Activated naive CD4-positive, alpha-beta T cell treated with Interleukin-2 at 50 U/mL for 16 hours (primary cell): ENCODE data around the gene CNN2.

ENCODE experiments used
- DNase-seq: peaks from one replicate; pipeline ENCODE4 v3.0.0-alpha.2; 2020

CNN2 gene

GRCh38 chr19:1053176-1054101 is 27.0 kb downstream of the CNN2 start:
- DNase-seq = no peak

DNA sequence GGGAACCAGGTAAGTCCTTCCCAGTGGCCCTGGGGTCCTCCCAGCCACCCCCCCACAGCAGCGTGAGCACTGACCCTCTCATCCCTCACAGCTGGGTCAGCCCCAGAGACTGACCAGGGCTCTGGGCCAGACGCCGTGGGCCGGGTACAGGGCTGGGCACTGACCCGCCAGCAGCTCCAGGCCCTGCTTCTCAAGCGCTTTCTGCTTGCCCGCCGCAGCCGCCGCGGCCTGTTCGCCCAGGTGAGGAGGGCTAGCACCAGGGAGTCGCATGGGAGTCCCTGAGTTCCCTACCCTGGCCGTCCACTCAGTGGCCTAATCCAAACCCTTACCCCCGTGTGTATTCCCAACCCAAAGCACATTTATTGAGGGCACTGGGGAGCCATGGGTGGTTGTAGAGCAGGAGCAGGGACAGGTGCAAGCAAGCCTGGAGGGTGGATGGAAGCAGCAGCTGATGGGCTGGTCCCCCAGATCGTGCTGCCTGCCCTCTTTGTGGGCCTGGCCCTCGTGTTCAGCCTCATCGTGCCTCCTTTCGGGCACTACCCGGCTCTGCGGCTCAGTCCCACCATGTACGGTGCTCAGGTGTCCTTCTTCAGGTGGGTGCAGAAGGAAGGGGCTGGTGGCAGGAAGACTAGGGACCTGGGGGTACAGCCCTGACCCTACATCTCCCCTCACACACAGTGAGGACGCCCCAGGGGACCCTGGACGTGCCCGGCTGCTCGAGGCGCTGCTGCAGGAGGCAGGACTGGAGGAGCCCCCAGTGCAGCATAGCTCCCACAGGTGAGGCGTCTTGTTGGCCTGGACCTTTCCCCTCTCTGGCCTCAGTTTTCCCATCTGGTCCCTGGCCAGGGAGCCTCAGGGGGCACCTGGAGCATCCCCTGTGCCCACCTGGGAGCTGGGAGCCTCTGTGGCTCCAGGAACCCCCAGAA is 28.0 kb downstream of the CNN2 start:
- no peak for DNase-seq

DNA sequence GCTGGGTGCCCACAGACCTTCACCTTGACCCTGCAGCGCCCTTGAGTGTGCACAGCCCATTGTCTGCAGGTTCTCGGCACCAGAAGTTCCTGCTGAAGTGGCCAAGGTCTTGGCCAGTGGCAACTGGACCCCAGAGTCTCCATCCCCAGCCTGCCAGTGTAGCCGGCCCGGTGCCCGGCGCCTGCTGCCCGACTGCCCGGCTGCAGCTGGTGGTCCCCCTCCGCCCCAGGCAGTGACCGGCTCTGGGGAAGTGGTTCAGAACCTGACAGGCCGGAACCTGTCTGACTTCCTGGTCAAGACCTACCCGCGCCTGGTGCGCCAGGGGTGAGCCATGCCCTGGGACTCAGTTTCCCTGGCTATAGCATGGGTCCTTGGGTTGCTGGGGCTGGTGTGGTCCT is 28.6 kb downstream of the CNN2 start:
- DNase-seq = no peak

DNA sequence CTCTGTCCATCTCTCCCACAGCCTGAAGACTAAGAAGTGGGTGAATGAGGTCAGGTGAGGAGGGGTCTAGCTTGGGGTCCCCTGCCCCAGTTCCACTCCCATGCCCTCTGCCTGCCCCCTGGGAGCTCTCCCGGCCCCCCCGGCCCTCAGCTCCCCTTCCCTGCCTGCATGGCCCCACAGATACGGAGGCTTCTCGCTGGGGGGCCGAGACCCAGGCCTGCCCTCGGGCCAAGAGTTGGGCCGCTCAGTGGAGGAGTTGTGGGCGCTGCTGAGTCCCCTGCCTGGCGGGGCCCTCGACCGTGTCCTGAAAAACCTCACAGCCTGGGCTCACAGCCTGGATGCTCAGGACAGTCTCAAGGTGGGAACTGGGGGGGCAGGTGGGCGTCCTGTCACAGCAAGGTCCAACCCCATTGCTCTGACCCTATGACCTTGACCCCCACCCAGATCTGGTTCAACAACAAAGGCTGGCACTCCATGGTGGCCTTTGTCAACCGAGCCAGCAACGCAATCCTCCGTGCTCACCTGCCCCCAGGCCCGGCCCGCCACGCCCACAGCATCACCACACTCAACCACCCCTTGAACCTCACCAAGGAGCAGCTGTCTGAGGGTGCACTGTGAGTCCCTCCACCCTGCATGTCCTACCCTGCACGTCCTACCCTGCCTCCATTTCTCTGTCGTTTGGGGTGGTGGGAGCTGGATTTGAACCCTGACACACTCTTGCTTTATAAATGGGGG is 29.6 kb downstream of the CNN2 start:
- DNase-seq = no peak

- DNase-seq = peak; percentile 58
Observed at GRCh38 chr19:1057176-1057855, 30.9 kb downstream of the CNN2 start.

DNA sequence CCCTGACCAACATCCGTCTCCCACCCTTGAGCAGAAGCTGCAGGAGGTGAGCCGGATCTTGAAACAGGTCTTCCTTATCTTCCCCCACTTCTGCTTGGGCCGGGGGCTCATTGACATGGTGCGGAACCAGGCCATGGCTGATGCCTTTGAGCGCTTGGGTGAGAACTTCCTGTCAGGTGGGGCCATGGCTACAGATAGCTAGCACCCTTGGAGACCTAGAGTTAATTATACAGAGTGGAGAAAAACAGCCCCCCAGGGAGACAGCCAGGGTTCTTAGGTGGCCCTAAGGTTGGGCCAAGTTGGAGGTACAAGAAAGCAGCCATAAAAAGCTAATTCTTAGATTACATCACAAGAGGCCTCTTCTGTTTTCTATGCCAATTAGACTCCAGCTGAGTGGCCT is 31.7 kb downstream of the CNN2 start:
- DNase-seq = no peak

DNA sequence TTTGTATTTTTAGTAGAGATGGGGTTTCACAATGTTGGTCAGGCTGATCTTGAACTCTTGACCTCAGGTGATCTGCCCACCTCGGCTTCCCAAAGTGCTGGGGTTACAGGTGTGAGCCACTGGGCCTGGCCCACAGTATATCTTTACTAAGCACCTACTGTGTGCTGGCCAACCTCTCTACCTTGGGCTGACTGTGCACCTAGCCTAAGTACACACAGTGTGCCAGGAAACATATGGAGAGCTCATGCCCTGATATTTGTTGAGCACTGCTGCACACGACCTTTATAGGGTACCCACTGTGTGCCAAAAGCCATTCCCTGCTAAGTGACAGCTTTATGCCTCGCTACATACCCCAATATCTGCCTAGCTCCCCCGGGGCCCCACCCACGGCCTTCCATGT is 34.3 kb downstream of the CNN2 start:
- no peak for DNase-seq

- no peak for DNase-seq
Observed at GRCh38 chr19:1061987-1062386, 35.6 kb downstream of the CNN2 start.

DNA sequence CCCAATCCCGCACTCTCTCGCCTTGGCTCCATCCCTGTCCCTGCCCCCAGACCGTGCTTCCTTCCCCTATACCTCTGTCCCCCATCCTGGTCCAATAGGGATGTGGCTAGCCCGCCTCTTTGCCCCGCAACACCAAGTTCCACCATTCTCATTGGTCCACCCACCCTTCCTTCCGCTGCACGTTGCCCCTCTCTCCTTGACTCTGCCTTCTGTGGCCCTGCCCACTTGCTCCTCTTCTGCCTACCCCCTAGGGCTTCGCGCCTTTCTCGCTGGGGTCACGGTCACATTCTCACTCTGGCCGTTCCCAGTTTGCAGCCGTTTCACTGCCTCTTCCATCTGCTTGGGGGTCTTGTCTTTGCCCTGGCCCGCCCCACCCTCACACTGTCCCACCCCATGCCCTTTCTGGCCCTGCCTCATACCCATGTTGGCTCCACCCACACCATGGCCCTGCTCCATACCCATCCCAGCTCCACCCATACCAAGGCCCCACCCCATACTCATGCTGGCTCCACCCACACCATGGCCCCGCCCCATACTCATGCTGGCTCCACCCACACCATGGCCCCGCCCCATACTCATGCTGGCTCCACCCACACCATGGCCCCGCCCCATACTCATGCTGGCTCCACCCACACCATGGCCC is 36.1 kb downstream of the CNN2 start:
- DNase-seq = no peak

DNA sequence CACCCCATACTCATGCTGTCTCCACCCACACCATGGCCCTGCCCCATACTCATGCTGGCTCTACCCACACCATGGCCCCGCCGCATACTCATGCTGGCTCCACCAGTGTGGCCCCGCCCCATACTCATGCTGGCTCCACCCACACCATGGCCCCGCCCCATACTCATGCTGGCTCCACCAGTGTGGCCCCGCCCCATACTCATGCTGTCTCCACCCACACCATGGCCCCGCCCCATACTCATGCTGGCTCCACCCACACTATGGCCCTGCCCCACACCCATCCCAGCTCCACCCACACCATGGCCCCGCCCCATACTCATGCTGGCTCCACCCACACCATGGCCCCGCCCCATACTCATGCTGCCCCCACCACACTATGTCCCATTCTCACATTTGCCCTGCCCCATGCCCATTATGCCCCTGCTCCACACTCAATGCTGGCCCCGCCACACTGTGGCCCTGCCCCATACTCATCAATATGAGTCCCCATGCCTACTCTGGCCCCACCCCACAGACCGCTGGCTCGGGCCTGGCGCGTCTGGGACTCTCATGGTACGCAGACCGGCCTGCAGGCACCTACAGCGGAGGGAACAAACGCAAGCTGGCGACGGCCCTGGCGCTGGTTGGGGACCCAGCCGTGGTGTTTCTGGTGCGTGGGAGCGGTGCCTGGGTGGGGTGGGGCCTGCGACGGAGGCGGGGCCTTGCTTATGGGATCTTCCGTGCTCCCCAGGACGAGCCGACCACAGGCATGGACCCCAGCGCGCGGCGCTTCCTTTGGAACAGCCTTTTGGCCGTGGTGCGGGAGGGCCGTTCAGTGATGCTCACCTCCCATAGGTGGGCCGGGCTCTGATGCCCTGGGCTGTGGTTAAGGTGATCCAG is 36.9 kb downstream of the CNN2 start:
- peak; percentile 66 for DNase-seq

- no peak for DNase-seq
Observed at GRCh38 chr19:1063909-1064660, 37.7 kb downstream of the CNN2 start.

GRCh38 chr19:1064661-1065605 is 38.5 kb downstream of the CNN2 start:
- DNase-seq = peak; percentile 79

DNA sequence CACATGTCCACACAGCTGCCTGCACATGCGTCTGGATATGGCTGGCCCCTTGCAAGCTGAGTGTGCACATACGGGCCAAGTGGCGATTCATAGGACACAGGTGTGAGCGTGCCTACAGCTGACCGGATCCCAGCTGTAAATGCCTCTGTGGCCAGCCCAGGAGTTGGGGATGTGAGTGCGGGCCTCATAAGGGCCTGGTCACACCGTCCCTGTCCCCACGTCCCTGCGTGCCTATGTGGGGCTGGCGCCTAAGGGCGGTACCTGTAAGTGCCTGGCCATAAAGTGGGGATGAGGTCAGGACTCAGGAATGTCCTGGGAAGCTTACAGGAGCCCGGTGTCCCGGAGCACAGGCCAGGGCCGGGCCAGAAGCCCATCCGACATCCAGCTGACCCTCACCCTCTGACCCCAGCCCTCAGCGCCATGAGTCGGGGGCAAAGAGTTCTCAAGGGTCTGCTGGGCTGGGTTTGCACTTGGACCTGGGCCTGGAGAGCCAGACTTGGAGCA is 39.2 kb downstream of the CNN2 start:
- peak; percentile 6 for DNase-seq

DNA sequence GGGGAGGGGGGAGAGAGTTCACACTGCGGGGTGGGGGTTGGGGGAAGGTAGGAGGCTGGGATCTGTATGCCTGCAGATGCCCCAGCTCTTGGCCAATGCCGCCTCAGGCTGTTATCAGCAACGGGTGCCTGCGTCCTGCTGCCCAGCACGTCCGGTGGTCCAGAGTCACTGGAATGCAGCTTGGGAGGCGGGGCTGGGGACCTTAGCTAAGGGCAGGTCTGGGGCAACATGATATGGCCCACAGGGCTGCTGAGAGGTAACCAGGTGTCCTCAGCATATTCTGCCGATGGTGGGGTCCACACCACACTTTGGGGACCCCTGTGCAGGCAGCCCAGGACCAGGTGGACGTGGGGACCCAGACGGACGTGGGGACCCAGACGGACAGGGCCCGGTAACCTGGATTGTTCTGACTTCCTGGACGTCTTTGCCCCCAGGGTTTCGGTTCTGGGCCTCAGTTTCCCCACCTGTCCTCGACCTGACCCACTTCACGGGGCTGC is 39.9 kb downstream of the CNN2 start:
- peak; percentile 5 for DNase-seq

- peak; percentile 81 for DNase-seq
Observed at GRCh38 chr19:1066748-1067340, 40.4 kb downstream of the CNN2 start, which contains the start of gene ARHGAP45. Gene ARHGAP45, plus strand, starts transcription at chr19:1067167. Its CDS starts 239 bp downstream, at chr19:1067406.

GRCh38 chr19:1067341-1067957 is 41.0 kb downstream of the CNN2 start:
- peak; percentile 74 for DNase-seq
